AML-193 (cell line): Measurements from ENCODE around the gene CFD.
"Not testable (repeated sequence)": the region's sequence is repeated elsewhere in the genome, so short reads cannot be mapped to it uniquely, and the experiment has no call there.

Experiments
- DNase-seq, 2 experiments: peaks; one replicate each; lab custom pipeline; 2025; lab: John Stamatoyannopoulos, UW

The CFD gene

DNA sequence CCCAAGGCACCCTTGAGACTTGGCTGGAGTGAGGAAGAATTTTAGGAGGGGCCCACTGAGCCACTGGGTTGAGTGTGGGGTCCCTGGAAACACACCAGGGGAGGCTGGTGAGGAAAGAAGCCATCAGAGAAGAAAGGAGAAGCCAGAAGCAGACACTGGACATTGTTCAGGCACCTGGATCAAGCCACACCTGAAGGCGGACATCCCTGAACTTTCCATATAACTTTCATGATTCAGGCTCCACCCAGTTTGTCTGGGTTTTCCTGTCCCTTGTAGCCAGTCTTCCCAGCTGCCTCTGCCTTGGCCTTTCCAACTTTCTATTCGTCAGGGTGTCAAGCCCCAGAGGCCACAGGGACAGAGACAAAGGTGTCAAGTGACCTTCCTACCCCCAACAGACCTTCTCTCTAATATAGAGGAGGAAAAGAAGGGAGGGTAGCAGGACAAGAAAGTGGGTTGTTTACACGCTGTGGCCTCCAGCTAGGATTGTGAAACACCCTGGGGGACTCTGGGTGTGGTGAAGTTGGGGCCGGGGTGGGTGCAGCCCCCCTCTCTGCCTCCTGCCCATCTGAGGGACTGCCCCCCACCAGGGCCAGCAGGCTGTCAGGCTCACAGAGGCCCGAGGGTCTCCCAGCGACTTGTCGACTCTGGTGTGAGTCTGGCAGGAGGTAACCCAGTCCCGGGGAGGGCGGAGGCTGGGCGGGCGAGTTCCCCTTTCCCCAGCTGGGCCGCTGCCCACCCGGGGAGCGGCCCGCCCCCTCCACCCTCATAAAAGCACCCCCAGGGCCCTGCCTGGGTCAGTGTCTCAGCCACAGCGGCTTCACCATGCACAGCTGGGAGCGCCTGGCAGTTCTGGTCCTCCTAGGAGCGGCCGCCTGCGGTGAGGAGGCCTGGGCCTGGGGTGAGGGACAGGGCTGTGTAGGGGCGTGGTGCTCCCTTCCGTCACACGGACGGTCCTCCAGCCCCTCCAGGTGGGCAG is at the start of gene CFD:
TSS of gene CFD (plus strand) at position 797 of the 976 bp plus-strand sequence. CDS start at position 823, 26 bp downstream.
- peak; percentile 73 to 77 for DNase-seq

DNA sequence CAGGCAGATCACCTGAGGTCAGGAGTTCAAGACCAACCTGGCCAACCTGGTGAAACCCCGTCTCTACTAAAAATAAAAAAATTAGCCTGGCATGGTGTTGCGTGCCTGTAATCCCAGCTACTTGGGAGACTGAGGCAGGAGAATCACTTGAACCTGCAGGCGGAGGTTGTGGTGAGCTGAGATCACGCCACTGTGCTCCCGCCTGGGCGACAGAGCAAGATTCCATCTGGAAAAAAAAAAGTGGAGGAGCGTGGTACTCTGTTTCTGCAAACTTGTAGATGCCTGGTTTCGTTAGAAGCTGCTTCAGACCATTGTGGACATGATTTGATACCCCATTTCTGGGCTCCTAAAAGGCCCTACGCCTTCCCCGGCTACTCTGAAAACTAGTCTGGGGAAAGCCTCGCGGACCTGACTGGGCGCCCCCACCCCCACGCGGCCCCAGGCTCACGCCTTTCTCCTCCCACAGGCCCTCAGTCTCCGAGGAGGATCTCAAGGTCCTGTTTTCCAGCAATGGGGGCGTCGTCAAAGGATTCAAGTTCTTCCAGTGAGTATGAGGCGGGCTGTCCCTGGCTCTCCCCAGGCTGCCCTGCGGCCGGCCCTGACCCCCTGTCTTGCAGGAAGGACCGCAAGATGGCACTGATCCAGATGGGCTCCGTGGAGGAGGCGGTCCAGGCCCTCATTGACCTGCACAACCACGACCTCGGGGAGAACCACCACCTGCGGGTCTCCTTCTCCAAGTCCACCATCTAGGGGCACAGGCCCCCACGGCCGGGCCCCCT is 49.2 kb upstream of the CFD start:
- no peak for DNase-seq

DNA sequence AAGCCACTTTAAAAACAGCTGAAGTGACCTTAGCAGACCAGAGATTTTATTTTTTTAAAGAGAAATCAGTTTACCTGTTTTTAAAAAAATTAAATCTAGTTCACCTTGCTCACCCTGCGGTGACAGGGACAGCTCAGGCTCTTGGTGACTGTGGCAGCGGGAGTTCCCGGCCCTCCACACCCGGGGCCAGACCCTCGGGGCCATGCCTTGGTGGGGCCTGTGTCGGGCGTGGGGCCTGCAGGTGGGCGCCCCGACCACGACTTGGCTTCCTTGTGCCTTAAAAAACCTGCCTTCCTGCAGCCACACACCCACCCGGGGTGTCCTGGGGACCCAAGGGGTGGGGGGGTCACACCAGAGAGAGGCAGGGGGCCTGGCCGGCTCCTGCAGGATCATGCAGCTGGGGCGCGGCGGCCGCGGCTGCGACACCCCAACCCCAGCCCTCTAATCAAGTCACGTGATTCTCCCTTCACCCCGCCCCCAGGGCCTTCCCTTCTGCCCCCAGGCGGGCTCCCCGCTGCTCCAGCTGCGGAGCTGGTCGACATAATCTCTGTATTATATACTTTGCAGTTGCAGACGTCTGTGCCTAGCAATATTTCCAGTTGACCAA is 48.5 kb upstream of the CFD start:
- no peak for DNase-seq

DNA sequence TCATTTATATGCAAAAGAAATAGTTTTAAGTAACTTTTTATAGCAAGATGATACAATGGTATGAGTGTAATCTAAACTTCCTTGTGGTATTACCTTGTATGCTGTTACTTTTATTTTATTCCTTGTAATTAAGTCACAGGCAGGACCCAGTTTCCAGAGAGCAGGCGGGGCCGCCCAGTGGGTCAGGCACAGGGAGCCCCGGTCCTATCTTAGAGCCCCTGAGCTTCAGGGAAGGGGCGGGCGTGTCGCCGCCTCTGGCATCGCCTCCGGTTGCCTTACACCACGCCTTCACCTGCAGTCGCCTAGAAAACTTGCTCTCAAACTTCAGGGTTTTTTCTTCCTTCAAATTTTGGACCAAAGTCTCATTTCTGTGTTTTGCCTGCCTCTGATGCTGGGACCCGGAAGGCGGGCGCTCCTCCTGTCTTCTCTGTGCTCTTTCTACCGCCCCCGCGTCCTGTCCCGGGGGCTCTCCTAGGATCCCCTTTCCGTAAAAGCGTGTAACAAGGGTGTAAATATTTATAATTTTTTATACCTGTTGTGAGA is 47.9 kb upstream of the CFD start:
- no peak for DNase-seq

DNA sequence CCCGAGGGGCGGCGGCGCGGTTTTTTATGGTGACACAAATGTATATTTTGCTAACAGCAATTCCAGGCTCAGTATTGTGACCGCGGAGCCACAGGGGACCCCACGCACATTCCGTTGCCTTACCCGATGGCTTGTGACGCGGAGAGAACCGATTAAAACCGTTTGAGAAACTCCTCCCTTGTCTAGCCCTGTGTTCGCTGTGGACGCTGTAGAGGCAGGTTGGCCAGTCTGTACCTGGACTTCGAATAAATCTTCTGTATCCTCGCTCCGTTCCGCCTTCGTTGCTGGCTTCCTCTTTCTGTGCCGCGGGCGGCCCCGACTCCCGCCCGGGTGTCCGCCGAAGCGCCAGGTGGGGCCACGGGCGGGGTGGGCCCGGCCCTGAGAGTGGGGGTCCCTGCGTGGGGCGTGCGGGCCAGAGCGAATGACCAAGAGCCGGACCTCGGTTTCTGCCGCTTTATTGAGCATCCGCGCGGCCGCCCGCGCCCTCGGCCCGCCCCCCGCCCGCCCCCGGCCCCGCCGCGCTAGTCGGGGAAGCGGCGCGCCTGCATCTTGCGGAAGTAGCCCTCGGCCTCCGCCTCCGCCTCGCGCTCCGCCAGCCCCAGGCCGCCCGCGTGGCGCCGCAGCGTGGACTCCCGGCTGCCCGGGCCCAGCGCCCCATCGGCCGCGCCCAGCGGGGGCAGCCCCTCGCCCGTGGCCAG is 47.3 kb upstream of the CFD start:
- no peak for DNase-seq

DNA sequence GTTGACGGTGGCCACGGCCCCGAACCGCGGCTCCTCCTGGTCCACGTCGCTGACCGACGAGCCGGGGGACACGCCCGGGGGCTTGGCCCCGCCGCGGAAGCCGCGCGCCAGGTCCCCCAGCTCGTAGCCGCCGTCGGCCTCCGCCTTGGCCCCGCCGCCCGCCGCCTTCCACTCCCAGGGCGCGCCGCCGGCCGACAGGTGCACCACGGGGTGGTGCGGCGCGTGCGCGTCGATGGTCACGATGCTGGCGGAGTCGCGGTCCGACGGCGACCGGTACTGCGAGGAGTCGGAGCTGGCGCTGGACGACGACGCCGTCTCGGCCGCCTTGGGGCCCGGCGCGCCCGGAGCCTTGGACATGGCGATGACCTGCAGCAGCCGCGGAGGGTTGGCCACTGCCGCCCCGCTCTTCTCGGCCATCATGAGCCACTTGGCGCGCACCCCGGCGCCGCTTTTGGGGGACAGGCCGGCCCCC is 46.7 kb upstream of the CFD start:
- no peak for DNase-seq

DNA sequence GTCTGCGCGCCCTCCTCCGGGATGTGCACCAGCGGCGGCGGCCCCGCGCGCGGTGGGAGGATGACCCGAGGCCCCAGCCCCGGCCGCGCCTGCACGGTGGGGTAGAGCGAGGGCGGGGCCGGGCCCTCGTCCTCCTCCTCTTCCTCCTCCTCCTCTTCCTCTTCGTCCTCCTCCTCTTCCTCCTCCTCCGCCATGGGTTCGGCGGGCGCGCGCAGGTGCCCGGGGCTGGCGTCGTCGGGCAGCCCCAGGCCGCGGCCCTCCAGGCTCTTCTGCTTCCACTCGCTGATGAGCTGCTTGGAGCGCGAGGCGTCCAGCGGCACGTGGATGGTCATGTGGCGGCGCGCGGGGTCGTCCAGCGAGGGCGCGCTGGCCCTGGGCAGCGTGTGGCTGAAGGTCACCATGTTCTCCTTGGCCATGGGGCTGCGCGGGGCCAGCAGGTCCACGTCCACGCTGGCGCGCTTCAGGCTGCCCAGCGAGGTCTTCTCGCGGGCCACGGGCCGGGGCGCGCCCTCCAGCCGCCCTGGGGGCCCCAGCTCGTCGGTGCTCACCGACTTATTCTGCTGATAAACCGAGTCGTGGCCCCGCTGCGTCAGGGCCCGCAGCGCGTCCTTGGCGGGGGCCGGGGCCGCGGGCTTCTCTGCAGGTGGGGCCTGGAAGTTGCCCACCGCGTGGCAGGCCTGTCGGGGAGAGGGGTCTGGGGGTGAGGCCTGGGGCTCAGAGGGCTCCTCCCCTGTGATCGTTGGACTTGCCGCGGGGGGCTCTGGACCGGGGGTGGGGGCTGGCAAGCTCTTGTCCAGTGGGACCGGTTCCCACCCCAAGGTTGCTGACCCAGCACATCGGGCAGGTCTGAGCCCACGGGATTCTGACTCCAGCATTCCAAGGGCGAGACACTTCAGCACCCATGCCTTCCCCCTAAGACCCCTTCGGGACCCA is 46.0 kb upstream of the CFD start:
- DNase-seq = no peak

DNA sequence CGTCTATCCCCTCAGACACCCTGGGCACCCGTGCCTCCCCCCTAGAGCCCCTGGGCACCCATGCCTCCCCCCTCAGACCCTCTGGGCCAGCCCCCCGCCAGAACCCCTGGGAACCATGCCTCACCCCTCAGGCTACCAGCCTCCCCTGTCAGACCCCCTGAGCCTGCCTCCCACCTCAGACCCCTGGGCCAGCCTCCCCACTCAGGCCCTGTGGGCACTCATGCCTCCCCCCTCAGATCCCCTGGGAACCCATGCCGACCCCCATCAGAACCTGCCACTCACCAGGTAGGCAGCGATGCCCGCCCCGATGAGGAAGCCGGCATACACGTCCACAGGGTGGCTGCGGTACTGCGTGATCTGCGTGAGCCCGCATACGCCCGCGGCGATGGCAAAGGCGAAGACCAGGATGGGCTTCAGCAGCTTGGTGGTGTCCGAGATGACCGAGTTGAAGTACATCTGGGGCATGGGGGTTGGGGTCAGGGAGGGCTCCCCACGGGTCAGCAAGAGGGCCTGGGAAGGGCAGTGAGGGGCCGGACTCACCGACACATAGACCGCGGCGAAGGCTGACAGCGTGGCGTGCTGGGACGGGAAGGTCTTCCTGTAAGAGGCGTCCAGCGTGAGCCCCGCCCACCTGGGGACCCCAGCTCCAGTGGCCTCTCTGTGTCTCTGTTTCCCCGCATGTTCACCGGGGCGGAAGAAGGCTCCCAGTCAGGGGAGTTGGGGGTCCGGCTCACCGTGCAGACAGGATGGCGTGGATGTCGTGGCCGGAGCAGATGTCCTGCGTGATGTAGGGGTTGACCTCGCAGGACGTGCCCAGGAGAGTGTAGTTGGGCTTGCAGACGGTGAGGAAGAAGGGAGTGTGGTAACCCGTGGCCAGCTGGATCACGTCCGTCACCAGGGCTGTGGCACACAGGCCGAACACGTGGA is 45.0 kb upstream of the CFD start:
- DNase-seq = no peak

DNA sequence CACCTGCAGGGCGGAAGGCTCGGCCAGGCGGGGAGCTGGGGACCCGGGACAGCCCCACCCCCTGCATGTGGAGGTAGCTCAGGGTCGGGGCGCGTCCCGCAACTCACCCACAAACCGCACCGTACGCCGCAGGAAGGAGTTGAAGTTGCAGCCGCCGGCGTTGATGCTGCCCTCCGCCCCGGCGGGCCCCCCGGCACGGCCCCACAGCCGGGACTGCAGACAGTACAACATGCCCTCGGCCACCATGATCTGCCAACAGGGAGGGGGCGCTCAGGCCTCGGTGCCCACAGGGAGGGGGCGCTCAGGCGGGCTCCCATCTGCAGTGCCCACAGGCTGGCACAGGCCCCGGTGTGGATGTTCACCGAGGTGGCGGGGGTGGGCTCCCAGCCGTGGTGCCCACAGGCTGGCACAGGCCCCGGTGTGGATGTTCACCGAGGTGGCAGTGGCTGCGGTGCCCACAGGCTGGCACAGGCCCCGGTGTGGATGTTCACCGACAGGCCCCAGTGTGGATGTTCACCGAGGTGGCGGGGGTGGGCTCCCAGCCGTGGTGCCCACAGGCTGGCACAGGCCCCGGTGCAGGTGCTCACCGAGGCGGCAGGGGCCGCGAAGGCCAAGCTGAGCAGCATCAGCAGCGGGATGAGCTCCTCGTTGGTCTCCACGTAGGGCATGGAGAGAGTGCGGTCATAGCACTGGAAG is 44.2 kb upstream of the CFD start:
- DNase-seq = no peak

DNA sequence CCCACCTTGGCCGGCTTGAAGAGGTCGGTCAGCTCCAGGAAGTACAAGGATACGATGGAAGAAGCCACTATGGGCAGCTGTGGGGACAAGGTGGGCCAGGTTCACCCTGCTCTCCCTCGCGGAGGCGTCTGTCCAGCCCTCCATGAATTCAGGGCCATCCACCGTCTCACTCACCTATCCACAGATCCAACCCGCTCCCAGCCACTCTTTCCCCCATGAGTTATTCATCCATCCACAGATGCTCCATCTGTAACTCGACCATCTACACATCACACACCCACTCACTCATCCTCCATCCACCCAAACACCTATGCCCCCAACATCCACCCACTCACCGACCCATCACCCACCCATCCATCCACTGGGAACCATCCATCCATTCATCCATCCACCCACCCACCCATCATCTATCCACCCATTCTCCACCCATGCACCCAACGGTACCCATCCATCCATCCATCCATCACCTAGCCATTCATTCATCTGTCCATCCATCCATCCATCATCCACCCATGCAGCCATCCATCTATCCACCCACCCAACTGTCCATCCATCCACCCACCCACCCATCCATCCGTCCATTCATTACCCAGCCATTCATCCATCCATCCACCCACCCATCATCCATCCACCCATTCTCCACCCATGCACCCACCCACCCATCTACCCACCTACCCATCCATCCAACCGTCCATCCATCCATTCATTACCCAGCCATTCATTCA is 43.5 kb upstream of the CFD start:
- DNase-seq = no peak

DNA sequence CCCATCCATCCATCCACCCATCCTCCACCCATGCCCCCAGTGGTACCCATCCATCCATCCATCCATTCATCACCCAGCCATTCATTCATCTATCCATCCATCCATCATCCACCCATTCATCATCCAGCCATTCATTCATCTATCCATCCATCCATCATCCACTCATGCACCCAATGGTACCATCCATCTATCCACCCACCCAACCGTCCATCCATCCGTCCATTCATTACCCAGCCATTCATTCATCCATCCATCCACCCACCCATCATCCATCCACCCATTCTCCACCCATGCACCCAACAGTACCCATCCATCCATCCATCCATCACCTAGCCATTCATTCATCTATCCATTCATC is 43.0 kb upstream of the CFD start:
- DNase-seq = no peak

DNA sequence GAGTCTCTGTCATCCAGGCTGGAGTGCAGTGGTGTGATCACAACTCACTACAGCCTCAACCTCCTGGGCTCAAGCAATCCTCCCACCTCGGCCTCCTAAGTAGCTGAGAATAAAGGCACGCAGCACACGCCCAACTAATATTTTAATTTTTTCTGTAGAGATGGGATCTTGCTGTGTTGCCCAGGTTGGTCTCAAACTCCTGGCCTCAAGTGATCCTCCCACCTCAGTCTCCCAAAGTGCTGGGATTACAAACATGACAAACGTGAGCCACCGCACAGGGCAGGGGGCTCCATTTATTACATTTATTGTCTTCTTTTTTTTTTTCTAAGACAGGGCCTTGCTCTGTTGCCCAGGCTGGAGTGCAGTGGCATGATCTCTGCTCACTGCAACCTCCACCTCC is 39.3 kb upstream of the CFD start:
- not testable (repeated sequence) for DNase-seq

DNA sequence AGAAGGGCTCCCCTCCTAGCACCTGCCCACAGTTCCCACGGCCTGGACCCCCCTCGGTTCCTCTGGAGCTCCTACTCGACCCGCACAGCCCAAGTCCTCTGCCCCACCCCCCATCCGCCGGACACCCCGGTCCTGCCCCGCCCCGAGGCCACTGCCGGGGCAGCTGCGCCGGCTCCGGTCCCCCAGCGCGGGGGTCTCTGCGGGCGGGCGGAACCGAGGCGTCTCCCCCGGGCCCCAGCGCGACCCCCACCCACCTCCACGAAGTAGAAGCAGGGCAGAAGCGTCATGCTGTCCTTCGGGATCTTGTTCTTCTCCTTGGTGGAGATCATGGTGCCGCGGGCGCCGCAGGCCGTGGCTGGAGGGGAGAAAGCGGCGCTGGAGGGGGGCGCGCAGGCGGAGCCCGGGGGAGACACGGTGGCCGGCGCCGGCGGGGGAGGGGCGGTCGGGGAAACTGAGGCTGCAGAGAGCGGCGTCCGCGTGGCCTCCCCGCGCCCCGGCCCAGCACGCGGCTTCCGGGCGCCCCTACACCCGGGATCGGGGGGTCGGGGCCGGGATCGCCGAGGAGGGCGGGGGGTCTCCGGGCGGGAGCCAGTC is 38.1 kb upstream of the CFD start:
- no peak for DNase-seq

DNA sequence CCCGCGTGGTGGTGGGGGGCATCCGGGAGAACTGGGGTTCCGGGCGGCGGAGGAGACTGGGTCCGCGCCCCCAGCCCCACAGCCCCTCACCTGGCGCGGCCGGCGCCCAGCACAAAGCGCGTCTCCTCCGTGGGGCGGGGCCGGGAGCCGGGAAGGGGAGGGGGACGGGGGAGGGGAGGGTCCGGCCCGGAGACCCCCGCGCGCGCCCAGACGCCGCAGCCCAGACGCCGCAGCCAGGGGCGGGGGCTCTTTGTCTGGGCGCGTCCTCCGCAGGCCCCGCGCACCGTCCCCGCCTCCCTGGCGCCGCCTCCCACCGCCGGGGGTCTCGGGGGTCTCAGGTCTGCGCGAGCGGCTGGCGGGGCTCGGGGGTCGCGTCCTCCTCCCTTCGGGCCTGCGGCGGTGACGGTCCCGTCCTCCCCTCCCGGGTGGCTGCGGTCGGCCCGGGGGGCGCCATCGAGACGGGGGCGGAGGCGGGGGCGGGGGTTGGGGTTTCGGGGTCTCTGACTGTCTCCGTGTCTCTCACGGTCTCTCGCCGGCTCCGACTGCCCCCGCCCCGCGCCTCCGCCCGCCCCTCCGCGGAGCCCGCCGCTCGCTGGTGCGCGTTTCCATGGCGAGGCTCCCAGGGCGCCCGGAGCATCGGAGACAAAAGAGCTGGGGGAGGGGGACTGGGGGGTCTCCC is 37.5 kb upstream of the CFD start, which contains the start of gene PLPPR3:
TSS of gene PLPPR3 (minus strand) at position 131 of the 679 bp plus-strand sequence. CDS start 396 bp downstream, outside the sequence.
- no peak for DNase-seq

DNA sequence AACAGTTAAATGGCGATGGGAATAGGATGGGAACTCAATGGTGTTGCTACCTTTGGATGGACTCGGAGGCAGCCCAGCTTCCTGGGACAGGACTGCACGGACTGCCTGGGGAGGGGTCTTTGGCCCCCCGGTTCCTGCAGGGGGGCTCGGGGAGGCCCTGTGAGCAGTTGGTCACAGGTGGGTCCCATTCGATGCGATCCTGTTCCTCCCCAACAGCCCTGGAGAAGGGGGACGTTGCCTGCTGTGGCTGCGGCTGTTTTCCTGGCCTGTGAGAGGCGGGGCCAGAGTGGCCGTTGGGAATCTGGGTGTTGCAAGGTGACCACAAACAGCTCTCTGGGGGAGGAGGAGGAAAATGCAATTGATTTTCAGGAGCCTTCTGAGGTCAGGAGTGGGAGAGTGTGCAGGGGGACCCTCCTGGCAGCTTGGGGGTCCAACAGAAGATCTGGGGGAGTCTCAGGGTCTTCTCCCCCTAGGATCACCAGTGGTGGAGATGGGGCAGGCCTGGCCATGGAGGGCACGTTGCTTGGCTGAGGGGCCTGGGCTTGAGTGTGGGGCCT is 35.8 kb upstream of the CFD start:
- DNase-seq = peak in 1 of 2 experiments; percentile 22

DNA sequence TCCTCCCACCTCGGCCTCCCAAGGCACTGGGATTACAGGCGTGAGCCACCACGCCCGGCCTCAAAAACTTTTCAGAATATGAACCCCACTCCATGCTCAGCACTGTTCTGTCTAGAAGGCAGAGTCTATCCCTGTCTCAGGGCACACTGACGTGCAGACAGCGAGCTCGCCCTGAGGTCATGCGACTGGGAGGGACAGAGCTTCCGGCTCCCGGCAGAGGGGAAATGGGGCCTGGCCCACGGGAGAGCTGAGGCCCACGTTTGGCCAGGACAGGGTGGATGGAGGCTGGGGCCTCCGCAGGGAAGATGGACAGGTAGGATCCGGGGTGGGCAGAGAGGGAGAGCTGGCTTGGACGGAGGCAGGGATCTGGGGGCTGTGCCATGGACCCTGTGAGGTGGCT is 34.6 kb upstream of the CFD start:
- no peak for DNase-seq
